22Rv1 (cell line): Measurements from ENCODE around the gene EPS15.

Experiments used
- H3K27ac ChIP-seq: fragments of 450-650 bp; 2 replicates; pipeline ENCODE4 v1.5.1; 2017
- ZFX ChIP-seq: fragments of 450-650 bp; IDR thresholded peaks from 2 replicates; pipeline ENCODE4 v1.6.1; 2017; ENCODE audit warnings: antibody characterized with exemption, borderline replicate concordance
- TF ChIP-seq, protein P1 (sequence below): fragments of 450-650 bp; IDR thresholded peaks from 2 replicates; pipeline ENCODE4 v1.5.1; 2017; ENCODE audit warnings: mild to moderate bottlenecking

EPS15 gene

DNA sequence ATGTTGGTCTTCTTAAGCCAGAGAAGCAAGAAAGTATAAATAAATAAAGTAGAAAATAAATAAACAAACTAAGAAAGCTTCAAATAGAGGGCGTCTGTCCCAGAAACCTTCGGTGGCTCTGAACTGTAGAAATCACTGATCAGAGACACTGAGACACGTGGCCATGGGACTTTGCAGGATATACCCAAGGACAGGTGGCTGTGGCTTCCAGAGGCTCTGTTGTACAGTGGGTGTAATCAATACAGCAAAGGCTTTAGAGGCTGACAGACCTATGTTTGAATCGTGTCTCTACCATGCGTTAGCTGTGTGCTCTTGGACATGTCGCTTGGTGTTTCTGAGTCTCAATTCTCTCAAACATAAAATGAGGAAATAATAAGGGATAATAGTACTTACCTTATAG, 41.0 kb upstream of the EPS15 start:
- TF ChIP-seq ZFX, result no peak
- TF ChIP-seq, protein P1, sequence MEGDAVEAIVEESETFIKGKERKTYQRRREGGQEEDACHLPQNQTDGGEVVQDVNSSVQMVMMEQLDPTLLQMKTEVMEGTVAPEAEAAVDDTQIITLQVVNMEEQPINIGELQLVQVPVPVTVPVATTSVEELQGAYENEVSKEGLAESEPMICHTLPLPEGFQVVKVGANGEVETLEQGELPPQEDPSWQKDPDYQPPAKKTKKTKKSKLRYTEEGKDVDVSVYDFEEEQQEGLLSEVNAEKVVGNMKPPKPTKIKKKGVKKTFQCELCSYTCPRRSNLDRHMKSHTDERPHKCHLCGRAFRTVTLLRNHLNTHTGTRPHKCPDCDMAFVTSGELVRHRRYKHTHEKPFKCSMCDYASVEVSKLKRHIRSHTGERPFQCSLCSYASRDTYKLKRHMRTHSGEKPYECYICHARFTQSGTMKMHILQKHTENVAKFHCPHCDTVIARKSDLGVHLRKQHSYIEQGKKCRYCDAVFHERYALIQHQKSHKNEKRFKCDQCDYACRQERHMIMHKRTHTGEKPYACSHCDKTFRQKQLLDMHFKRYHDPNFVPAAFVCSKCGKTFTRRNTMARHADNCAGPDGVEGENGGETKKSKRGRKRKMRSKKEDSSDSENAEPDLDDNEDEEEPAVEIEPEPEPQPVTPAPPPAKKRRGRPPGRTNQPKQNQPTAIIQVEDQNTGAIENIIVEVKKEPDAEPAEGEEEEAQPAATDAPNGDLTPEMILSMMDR, result no peak
- no peak overlapping the region for H3K27ac ChIP-seq

DNA sequence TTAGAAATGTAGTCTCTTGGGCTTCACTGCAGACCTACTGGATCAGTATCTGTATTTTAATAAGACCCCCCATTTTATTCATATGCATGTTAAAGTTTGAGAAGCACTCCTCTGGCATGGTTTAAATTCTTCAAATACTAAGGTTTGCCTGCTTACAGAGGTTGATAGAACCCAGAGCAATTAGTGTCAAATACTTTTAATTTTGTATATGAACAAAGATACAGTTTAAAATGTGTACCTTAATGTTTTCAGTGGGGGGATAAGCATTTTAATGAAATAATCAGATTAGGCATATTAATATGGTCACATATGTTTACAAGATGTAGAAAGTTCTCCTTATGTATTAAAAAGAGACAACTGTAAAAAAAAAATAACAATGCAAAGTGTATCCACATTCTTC, 40.4 kb upstream of the EPS15 start:
- TF ChIP-seq, protein P1, result no peak
- no peak for TF ChIP-seq ZFX
- H3K27ac ChIP-seq, result no peak overlapping the region

DNA sequence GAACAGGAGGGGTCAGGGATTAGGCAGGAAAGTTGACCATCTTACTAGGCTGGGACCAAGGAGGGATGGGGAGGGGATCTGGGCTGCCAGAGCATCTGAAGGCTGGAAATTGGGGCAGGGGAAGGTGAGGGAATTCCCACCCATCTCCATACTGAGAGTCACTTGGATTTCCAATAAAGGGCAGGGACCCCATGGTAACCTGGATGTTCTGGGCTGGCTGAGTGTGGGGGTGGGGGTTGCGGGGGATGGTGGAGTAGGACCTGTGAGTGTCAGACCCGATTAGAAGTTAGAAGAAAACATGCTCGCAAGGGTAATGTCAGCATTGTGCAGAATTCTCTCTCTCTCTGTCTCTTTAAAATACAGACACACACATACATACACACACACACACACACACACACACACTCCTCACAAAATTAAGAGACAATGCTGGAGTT, 40.0 kb upstream of the EPS15 start:
- TF ChIP-seq, protein P1, result no peak
- TF ChIP-seq ZFX, result no peak
- no peak overlapping the region for H3K27ac ChIP-seq

DNA sequence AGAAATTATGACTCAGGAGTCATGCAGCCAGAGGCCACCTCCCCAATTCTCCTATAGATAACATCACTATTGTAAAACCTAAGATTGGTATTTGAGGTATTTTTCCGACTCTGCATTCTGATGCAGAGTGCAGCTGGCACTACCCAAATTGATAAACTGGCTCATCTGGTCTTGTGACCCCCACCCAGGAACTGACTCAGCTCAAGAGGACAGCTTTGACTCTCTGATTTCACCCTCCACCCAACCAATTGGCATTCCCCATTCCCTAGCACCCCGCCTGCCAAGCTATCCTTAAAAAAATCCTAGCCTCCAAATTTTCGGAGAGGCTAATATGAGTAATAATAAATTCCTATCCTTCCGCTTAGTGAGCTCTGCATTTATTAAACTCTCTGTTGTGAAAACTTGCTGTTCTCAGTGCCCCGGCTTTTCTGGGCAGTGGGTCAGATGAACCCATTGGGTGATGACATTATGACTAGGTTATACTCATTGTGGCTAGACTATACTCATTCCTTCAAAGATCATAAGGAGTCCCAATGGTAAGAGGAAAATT, 39.4 kb upstream of the EPS15 start:
- TF ChIP-seq, protein P1, result no peak
- no peak for TF ChIP-seq ZFX
- no peak overlapping the region for H3K27ac ChIP-seq

DNA sequence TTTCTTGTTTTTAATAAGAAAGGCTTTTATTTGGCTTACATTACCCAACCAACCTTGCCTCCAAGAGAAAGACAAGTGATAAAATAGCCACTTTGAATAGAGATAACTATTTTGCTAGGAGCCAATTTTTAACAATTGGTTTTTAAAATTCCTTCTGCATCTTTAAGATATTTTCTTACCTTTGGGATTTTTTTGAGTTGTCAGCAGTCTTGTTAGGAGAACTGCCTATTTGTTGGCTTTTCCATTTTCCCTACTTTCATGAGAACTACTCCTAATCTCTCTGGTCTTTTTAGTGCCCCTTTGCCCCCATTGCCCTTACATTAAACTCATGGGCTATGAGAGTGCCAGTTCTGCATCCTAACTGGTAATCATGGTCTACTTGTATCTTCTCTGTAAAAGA, 38.1 kb upstream of the EPS15 start:
- H3K27ac ChIP-seq, result no peak overlapping the region
- no peak for TF ChIP-seq ZFX
- TF ChIP-seq, protein P1, result no peak

DNA sequence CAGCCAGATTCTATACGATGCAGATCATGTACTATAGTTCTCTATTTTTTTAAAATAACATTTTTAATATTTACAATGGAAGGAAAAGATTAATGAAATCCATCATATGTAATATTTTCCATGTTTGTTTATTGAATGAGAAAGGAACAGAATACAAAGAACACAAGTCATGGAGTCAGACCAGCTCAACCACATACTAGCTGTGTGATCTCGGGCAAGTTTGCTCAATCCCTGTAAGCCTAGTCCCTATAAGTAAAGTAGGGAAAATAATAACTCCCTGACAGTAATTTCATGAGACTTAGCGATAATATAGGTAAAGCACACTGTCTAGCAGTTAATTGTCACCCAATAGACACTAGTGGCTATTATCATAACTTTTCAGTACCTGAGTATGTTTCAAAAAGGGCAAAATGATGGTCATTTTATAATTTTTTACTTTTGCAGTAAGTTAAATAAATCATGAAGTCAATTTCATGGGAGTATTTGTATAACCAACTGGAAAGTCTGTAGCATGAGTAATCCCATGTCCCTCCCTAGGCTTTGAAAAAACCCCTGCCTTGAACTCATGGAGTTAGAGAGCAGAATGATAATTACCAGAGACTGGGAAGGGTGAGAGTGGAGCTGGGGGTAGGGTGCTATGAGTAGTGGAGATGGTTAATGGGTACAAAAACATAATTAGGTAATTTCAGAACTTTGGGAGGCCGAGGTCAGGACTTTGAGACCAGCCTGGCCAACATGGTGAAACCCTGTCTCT, 37.0 kb upstream of the EPS15 start:
- no peak overlapping the region for H3K27ac ChIP-seq
- TF ChIP-seq ZFX, result no peak
- TF ChIP-seq, protein P1, result no peak

DNA sequence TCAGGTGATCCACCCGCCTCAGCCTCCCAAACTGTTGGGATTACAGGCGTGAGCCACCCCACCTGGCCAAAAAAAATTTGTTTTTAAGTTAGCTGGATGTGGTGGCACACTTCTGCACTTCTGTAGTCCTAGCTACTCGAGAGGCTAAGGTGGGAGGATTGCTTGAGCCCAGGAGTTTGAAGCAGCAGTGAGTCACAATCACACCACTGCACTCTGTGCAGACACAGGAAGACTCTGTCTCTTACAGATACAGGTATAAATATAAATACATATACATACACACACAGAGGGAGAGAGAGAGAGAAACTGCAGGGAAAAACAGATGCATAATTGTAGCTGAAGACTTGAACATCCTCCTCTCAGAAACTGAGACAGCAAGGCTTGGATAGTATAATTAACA, 34.8 kb upstream of the EPS15 start:
- H3K27ac ChIP-seq, result no peak overlapping the region
- TF ChIP-seq, protein P1, result no peak
- TF ChIP-seq ZFX, result no peak
